Hematopoietic multipotent progenitor cell treated with erythropoietin and hydrocortisone succinate and interleukin-3 and kit ligand, for 4 days (in vitro differentiated cells): ENCODE results near the gene PREB.

Experiments
- DNase-seq: peaks from one replicate; pipeline ENCODE4 v3.0.0-alpha.2; 2015

PREB gene

DNA sequence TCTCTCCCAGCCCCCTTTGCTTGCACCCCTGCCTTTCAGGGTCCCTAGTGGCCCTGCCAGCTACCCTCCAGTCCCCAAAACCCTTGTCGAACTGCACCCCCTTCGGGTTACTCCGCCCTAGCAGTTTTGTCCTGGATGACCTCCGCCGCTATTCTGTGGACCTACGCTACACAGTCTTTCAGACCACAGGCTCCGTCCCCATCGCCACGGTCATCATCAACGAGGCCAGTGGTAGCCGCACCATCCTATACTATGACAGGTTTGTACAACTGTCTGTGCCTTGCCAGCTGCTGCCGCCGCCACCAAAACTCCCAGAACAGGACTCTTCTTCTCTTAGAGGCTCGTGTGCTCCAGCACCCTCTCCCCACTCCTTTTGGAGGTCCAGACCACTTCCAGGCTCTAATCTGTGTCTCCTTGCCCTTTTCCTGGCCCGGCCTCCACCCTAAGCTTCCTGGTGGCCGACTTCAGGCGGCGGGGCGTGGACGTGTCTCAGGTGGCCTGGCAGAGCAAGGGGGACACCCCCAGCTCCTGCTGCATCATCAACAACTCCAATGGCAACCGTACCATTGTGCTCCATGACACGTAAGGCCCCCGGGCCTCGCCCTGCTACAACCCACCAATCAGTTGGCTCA lies 40.0 kb downstream of the PREB start:
- no peak for DNase-seq

DNA sequence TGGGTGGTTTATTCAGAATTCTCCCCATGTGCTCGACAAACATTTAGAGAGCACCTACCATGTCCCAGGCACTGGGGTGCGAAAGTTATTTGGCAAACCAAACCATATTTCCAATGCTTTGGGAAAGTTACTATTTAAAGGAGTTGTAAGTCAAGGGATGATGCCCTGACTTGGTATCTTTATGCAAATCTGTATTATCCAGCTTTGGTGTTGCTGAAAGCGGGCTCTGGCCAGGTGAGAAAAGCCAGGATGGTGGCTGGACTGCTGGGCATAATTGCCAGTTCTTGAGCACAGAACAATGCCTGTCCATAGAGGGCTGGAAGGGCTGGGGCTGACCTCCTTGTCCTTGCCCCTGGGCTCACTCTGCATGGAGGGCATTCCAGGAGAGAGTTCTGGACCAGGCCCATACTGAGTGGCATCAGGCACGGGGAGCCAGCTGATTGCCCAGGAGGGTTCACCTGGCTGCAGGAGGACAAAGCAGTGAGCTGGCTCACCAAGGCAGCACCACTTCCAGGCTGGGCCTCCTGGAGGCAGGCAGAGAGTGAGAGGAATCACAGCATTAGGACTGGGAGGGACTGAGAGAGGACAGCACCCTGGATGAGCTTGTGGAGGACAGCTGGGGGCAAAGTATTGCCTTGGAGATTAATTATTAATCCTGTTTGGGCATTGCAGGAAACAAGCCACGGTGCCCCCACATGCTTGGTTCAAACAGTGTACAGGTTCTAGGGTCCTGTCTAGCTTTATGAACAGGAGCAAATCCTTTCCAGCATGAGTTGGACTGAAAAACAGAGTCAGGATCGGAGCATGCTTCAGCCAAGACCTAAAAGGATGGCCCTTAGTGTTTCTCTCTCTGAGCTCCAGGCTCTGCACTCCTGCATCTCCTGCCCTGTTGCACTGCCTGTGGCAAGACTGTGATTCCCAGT lies 40.7 kb downstream of the PREB start:
- no peak for DNase-seq

DNA sequence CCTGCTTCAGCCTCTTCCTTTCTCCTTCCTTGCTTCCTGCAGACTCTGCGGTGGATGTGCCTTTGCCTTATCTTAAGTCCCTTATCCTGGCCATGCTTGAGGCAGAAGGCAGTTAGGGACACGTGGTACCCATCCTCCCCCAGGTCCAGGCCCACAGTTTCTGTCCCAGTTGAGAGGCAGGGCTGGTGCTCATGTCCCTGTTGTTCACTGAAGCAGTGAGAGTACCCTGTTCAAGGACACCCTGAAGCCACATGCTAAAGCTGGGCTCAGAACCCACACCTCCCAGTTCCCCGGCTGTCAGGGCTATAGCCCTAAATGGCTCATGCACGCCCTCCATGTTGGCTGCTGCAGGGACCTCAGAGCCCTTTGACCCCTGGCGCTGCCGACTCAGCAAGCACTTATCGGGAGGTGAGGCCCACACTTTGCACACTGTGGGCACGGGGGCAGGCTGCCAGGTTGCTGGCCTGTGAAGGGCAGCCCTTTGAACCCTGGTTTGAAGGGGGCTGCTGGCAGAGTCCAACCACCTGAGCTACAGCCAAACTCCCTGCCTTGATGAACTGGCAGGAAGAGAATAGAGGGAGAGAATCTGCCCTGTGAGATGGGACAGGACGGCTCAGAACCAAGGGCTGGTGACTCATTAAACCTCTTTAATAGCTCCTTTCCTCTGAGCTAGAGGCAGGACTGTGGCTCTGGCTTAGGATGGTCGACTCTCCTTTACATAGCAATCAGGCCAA lies 41.6 kb downstream of the PREB start:
- DNase-seq, result peak; percentile 63

DNA sequence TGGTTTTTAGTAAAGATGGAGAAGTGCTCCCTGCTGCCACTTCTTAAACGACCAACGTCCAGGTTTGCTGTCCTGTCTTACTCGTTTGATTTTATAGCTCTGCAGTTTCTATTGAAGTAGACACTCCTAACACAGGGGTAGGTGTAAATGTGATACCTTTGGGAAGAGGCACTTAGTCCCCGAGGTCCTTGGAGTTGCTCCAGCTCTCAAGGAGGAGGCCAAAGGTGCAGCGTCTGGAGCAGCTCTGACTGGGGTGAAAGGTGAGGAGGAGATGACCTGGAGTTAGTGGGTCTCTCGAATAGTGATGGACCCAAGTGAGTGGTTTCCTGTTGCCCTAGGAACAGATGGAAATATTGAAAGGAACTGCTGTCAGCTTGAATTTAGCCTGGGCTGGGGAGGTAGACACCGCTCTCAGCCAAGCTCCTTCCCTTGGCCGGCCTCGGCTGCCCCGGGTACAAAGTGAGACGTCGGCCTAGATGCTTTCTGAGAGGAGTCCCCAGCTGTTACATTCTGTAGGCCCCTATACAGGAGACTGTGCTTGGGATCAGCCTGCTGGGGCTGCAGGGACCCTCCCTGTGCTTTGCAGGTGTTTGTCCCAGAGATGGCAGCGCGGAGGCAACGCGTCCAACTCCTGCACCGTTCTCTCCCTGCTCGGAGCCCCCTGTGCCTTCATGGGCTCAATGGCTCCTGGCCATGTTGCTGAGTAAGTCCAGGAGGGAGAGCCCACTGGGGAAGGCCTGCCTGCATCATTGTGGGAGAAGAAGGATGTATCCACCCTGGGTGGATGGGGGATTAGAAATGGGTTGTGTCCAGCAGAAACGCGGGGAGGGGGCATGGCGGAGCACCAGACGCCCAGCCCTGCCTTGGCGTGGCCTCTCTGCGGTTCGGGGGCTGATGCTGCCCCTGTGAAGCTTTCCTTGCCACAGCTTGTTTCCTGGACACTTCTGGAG lies 42.4 kb downstream of the PREB start:
- no peak for DNase-seq

DNA sequence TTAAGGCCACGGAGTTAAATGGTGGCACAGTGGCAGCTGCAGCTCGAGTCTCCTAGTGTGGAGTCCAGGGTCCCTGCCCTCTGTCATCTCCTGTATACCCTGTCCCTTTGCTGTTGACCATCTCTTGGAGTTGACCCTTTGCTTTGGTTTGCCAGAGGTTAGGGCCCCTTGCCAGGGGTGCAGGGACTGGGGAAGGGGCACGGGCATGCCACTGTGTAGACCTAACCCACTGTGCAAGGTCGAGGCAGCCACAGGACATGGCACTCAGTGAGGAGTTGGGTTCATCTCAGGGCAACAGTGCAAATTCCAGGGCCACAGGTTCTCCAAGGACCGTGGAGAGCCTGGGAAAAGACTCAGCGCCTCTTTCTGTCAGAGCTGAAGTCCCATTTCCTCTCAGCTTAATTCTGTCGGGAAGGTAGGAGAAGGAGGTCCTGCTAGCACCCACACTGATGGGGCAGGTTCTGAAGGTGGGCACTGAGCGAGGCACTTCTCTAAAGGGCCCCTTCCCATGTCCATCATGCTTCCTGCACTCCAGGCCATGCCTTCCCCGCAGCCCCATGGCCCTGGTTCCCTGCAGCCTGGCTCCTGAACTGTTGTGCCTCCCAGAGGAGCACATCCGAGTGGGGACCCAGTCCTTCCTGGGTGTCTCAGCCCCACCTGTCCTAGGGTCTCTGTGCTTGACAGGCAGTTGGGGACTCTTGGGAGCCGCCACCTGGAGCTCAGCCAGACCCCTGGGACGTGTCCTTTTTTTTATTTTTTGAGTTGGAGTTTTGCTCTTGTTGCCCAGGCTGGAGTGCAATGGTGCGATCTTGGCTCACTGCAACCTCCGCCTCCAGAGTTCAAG lies 45.1 kb downstream of the PREB start:
- no peak for DNase-seq

DNA sequence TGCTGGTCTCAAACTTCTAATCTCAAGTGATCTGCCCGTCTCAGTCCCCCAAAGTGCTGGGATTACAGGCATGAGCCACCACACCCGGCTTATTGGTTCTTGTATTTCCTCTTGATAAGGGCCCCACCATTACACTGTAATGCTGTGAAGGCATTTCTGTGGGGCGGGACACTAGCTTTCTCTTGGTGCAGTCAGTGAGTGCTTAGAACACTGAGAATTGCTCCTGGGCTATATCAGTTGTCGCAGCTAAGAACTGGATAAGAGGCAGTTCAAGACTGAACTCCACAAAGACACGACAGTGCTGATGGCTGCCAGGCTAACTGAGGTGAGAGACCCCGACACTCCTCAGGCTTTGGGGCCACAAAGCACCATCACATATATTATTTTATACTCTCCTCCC lies 45.8 kb downstream of the PREB start:
- peak; percentile 87 for DNase-seq

DNA sequence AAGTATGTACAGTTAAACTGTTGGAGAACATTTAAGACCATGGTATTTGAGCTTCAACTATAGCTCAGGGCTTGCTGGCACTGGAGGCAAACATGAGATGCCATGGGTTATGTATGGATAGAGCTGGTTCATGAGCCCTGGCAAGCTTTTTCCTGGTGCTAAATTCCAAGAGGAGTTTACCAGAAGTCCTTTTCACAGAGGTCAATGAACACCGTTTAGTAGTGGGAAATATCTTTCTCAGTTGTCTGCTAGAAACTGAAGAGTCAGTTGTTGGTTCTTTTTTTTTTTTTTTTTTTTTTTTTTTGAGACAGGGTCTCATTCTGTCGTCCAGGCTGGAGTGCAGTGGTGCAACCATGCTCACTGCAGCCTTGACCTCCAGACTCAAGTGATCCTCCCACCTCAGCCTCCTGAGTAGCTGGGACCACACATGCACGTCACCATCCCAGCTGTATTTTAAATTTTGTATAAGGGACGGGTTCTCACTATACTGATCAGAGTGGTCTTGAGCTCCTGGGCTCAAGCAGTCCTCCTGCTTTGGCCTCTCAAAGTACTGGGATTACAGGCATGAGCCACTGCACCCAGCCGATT lies 46.5 kb downstream of the PREB start:
- DNase-seq, result no peak

DNA sequence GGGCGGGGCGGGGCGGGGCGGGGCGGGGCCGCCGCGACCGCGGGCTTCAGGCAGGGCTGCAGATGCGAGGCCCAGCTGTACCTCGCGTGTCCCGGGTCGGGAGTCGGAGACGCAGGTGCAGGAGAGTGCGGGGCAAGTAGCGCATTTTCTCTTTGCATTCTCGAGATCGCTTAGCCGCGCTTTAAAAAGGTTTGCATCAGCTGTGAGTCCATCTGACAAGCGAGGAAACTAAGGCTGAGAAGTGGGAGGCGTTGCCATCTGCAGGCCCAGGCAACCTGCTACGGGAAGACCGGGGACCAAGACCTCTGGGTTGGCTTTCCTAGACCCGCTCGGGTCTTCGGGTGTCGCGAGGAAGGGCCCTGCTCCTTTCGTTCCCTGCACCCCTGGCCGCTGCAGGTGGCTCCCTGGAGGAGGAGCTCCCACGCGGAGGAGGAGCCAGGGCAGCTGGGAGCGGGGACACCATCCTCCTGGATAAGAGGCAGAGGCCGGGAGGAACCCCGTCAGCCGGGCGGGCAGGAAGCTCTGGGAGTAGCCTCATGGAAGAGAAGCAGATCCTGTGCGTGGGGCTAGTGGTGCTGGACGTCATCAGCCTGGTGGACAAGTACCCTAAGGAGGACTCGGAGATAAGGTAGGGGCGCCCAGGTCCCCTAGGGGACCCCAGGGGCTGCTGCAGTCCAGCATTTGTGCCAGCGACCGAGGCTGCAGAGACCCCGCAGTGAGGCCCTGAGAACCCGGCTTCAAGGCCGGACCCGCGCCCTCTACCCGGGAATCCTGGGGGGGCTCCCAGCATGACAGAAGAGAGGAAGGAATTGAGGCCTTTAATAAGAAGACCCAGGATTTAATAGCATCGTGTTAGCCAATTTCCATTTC lies 47.5 kb downstream of the PREB start, which contains the start of gene KHK:
TSS of gene KHK (plus strand) at position 49 of the 870 bp plus-strand sequence. CDS start at position 537, 488 bp downstream.
- no peak for DNase-seq

DNA sequence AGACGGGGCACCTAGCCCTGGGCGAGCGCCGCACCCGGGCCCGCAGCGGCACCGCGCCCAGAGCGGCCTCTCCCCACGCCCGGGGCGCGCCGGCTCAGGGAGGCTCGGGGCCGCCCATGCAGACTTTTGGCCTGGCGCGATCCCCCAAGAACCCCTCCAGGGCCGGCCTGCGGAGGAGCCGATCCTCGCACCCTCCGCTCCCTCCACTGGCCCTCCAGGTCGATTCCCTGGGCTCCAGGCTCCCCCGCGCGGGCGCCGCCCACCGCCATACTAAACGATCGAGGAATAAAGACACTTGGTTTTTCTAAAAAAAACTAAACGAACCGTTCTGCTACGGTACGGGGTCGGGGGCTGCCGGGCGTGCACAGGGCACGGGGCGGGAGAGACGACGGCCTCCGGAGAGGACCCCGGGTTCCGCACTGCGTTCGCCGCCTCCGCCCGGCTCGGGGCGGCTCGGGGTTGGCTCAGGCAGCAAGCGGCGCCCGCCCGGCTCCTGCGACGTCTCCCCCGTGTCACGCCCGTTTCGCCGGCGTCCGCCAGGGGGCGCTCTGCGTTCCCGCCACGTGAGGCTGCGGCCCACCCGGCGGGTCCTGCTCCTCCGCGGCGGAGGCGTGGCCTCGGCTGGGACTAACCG lies 48.2 kb downstream of the PREB start:
- DNase-seq, result peak; percentile 97

DNA sequence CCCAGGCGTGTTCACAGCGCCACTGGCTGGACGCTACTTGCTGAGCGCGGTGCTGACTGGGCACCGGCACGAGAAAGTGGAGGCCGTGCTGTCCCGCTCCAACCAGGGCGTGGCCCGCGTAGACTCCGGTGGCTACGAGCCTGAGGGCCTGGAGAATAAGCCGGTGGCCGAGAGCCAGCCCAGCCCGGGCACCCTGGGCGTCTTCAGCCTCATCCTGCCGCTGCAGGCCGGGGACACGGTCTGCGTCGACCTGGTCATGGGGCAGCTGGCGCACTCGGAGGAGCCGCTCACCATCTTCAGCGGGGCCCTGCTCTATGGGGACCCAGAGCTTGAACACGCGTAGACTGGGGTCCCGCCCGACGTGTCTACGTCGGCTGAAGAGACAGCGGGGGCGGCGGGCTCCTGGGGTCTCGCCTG lies 48.8 kb downstream of the PREB start:
- peak; percentile 81 for DNase-seq

DNA sequence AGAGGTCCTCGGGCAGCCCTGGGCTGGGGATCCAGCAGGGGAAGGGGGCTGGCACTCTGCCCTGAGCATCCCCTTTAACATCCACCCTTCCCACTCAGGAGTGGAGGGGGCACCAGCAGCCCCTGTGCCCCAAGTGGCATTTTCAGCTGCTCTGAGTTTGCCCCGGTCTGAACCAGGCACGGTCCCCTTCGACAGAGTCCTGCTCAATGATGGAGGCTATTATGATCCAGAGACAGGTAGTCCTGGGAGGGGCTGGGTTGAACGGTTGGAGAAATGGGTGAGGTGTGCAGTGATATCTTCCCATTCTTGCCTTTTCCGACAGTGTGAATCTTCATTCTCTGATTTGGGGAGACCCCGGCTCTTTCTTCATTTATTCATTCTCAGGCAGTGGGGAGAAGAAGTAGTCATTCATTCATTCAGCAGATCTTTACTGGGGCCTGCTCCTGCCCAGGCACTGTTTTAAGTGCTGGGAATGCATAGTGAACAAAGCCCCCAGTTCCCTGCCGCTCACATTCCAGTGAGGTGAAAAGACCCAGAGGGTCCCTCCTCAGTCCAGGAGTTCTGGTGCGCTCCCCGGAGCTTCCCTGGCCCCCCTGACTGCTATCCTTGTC lies 49.3 kb downstream of the PREB start:
- no peak for DNase-seq

DNA sequence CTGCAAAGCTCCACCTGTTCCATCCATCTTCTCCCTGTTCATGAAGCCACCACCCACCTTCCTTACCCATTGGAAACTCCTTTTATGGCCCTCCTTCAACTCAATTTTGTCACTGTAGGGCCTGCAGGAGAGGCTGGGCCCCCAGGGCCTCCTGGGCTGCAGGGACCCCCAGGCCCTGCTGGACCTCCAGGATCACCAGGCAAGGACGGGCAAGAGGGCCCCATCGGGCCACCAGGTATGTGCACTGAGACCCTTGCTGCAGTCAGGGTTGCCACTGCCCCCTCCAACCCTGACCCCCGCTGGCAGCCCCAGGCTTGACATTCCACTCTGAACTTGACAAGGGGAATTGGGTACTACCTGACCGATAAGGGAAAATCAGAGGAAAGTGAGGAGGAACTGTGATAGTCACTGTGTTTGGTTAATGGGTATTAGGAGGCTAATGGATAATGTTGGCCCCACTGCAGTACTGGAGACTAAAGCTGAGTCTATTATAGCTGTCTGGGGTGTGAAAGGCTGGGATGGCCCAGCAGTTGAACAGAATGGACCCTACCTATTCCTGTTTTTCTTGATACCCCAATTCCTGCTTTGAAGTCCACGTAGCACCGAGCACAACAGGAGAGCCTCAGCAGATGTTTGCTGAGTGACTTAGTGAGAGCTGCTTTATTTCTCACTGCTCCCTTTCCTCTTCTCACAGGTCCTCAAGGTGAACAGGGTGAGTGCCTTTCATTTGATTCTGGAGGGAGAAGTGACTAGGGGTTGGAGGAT lies 50.0 kb downstream of the PREB start:
- no peak for DNase-seq

DNA sequence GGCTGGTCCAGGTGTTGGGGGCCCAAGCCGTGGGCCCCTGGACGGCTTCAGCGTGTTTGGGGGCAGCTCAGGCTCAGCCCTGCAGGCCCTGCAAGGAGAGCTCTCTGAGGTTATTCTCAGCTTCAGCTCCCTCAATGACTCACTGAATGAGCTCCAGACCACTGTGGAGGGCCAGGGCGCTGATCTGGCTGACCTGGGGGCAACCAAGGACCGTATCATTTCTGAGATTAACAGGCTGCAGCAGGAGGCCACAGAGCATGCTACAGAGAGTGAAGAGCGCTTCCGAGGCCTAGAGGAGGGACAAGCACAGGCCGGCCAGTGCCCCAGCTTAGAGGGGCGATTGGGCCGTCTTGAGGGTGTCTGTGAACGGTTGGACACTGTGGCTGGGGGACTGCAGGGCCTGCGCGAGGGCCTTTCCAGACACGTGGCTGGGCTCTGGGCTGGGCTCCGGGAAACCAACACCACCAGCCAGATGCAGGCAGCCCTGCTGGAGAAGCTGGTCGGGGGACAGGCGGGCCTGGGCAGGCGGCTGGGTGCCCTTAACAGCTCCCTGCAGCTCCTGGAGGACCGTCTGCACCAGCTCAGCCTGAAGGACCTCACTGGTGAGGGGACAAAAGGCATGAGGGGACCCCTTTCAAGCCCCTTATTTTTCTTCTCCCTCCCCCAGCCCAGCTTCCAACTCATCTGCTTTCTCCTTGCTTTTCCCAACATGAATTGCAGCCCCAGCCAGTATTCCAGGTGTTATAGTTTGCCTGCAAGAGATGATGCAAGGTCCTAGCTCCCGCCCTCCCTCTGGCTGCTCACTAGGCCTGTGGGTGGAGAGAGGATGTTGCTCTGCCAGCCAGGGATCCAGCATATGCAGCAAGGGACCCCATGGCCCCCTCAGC lies 50.8 kb downstream of the PREB start:
- DNase-seq, result no peak

DNA sequence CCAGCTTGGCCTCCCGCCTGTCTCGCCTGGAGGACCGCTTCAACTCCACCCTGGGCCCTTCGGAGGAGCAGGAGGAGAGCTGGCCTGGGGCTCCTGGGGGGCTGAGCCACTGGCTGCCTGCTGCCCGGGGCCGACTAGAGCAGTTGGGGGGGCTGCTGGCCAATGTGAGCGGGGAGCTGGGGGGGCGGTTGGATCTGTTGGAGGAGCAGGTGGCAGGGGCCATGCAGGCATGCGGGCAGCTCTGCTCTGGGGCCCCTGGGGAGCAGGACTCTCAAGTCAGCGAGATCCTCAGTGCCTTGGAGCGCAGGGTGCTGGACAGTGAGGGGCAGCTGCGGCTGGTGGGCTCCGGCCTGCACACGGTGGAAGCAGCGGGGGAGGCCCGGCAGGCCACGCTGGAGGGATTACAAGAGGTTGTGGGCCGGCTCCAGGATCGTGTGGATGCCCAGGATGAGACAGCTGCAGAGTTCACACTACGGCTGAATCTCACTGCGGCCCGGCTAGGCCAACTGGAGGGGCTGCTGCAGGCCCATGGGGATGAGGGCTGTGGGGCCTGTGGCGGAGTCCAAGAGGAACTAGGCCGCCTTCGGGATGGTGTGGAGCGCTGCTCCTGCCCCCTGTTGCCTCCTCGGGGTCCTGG lies 51.5 kb downstream of the PREB start:
- no peak for DNase-seq

DNA sequence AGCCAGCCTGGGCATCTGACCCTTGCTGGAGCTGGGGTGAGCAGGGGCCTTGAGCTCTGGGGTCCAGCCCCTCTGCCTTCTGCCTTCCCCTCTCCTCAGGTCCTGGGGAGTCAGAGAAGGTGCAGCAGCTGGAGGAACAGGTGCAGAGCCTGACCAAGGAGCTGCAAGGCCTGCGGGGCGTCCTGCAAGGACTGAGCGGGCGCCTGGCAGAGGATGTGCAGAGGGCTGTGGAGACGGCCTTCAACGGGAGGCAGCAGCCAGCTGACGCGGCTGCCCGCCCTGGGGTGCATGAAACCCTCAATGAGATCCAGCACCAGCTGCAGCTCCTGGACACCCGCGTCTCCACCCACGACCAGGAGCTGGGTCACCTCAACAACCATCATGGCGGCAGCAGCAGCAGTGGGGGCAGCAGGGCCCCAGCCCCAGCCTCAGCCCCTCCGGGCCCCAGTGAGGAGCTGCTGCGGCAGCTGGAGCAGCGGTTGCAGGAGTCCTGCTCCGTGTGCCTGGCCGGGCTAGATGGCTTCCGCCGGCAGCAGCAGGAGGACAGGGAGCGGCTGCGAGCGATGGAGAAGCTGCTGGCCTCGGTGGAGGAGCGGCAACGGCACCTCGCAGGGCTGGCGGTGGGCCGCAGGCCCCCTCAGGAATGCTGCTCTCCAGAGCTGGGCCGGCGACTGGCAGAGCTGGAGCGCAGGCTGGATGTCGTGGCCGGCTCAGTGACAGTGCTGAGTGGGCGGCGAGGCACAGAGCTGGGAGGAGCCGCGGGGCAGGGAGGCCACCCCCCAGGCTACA lies 52.3 kb downstream of the PREB start:
- peak; percentile 28 for DNase-seq
